ENCODE measurements around the gene FARP2.
A peak's percentile ranks its signal among the peaks of the same experiment; 100 is the strongest.

The FARP2 gene

DNA sequence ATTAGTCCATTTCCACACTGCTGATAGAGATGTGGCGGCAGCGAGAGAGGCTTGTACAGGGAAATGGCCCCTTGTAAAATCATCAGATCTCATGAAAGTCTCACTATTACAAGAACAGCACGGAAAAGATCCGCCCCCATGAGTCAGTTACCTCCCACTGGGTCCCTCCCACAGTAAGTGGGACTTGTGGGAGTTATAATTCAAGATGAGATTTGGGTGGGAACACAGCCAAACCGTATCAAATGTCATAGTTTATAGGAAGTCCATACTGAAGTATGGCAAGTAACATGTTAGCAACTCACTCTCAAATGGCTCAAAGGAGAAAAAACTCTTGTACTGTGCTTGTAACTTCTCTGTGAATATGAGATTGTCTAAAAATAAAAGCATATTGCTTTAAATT is 56.1 kb downstream of the FARP2 start (continued):
- TF ChIP-seq, protein P1, sequence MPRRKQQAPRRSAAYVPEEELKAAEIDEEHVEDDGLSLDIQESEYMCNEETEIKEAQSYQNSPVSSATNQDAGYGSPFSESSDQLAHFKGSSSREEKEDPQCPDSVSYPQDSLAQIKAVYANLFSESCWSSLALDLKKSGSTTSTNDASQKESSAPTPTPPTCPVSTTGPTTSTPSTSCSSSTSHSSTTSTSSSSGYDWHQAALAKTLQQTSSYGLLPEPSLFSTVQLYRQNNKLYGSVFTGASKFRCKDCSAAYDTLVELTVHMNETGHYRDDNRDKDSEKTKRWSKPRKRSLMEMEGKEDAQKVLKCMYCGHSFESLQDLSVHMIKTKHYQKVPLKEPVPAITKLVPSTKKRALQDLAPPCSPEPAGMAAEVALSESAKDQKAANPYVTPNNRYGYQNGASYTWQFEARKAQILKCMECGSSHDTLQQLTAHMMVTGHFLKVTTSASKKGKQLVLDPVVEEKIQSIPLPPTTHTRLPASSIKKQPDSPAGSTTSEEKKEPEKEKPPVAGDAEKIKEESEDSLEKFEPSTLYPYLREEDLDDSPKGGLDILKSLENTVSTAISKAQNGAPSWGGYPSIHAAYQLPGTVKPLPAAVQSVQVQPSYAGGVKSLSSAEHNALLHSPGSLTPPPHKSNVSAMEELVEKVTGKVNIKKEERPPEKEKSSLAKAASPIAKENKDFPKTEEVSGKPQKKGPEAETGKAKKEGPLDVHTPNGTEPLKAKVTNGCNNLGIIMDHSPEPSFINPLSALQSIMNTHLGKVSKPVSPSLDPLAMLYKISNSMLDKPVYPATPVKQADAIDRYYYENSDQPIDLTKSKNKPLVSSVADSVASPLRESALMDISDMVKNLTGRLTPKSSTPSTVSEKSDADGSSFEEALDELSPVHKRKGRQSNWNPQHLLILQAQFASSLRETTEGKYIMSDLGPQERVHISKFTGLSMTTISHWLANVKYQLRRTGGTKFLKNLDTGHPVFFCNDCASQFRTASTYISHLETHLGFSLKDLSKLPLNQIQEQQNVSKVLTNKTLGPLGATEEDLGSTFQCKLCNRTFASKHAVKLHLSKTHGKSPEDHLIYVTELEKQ (tag by site-specific recombination; IDR thresholded peaks at IDR 0.05; ENCODE audit: borderline replicate concordance) = peak; percentile 37; the same call in 1 of the 2 replicates
- TF ChIP-seq, protein P2, sequence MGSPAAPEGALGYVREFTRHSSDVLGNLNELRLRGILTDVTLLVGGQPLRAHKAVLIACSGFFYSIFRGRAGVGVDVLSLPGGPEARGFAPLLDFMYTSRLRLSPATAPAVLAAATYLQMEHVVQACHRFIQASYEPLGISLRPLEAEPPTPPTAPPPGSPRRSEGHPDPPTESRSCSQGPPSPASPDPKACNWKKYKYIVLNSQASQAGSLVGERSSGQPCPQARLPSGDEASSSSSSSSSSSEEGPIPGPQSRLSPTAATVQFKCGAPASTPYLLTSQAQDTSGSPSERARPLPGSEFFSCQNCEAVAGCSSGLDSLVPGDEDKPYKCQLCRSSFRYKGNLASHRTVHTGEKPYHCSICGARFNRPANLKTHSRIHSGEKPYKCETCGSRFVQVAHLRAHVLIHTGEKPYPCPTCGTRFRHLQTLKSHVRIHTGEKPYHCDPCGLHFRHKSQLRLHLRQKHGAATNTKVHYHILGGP (tag by site-specific recombination; IDR thresholded peaks at IDR 0.05) = no peak
- TF ChIP-seq SALL2 (tag by site-specific recombination; IDR thresholded peaks at IDR 0.05; ENCODE audit: borderline replicate concordance) (no peak), ZNF843 (tag by site-specific recombination; IDR thresholded peaks at IDR 0.05) (peak; percentile 68; the same call in 1 of the 2 replicates), ZNF221 (tag by site-specific recombination; IDR thresholded peaks at IDR 0.05; ENCODE audit: borderline replicate concordance) (0 out of 2 replicates have a peak, but pooled peaks have one; percentile 5), ZNF626 (tag by site-specific recombination; IDR thresholded peaks at IDR 0.05) (no peak), ZNF660 (tag by site-specific recombination; IDR thresholded peaks at IDR 0.05) (peak; percentile 88; the same call in 1 of the 2 replicates), OSR2 (tag by site-specific recombination; IDR thresholded peaks at IDR 0.05) (peak; percentile 61), ZNF514 (tag by site-specific recombination; IDR thresholded peaks at IDR 0.05) (no peak), ZNF596 (tag by site-specific recombination; IDR thresholded peaks at IDR 0.05) (peak; percentile 18; the same call in 1 of the 2 replicates), ZNF132 (tag by site-specific recombination; IDR thresholded peaks at IDR 0.05; ENCODE audit: borderline replicate concordance) (no peak), ZBTB8A (tag by site-specific recombination; IDR thresholded peaks at IDR 0.05) (peak; percentile 9; the same call in 1 of the 2 replicates), HOXD13 (CRISPR knock-in tag; IDR thresholded peaks at IDR 0.05; ENCODE audit: borderline replicate concordance) (0 out of 2 replicates have a peak, but pooled peaks have one; percentile 32), SP3 (tag by site-specific recombination; IDR thresholded peaks at IDR 0.05) (peak; percentile 58), KLF9 (tag by site-specific recombination; IDR thresholded peaks at IDR 0.05; ENCODE audit: low read depth) (peak; percentile 46; the same call in 1 of the 2 replicates), KLF8 (tag by site-specific recombination; IDR thresholded peaks at IDR 0.05) (no peak), ZNF76 (tag by site-specific recombination; IDR thresholded peaks at IDR 0.05; ENCODE audit: borderline replicate concordance, low read depth) (no peak; the same call in 1 of the 2 replicates)
- TF ChIP-seq, protein P3, sequence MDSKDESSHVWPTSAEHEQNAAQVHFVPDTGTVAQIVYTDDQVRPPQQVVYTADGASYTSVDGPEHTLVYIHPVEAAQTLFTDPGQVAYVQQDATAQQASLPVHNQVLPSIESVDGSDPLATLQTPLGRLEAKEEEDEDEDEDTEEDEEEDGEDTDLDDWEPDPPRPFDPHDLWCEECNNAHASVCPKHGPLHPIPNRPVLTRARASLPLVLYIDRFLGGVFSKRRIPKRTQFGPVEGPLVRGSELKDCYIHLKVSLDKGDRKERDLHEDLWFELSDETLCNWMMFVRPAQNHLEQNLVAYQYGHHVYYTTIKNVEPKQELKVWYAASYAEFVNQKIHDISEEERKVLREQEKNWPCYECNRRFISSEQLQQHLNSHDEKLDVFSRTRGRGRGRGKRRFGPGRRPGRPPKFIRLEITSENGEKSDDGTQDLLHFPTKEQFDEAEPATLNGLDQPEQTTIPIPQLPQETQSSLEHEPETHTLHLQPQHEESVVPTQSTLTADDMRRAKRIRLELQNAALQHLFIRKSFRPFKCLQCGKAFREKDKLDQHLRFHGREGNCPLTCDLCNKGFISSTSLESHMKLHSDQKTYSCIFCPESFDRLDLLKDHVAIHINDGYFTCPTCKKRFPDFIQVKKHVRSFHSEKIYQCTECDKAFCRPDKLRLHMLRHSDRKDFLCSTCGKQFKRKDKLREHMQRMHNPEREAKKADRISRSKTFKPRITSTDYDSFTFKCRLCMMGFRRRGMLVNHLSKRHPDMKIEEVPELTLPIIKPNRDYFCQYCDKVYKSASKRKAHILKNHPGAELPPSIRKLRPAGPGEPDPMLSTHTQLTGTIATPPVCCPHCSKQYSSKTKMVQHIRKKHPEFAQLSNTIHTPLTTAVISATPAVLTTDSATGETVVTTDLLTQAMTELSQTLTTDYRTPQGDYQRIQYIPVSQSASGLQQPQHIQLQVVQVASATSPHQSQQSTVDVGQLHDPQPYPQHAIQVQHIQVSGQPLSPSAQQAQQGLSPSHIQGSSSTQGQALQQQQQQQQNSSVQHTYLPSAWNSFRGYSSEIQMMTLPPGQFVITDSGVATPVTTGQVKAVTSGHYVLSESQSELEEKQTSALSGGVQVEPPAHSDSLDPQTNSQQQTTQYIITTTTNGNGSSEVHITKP (tag by site-specific recombination; IDR thresholded peaks at IDR 0.05) = peak; percentile 52; the same call in 1 of the 2 replicates
- TF ChIP-seq, protein P4, sequence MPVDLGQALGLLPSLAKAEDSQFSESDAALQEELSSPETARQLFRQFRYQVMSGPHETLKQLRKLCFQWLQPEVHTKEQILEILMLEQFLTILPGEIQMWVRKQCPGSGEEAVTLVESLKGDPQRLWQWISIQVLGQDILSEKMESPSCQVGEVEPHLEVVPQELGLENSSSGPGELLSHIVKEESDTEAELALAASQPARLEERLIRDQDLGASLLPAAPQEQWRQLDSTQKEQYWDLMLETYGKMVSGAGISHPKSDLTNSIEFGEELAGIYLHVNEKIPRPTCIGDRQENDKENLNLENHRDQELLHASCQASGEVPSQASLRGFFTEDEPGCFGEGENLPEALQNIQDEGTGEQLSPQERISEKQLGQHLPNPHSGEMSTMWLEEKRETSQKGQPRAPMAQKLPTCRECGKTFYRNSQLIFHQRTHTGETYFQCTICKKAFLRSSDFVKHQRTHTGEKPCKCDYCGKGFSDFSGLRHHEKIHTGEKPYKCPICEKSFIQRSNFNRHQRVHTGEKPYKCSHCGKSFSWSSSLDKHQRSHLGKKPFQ (tag by site-specific recombination; IDR thresholded peaks at IDR 0.05) = peak; percentile 89
- TF ChIP-seq, protein P5, sequence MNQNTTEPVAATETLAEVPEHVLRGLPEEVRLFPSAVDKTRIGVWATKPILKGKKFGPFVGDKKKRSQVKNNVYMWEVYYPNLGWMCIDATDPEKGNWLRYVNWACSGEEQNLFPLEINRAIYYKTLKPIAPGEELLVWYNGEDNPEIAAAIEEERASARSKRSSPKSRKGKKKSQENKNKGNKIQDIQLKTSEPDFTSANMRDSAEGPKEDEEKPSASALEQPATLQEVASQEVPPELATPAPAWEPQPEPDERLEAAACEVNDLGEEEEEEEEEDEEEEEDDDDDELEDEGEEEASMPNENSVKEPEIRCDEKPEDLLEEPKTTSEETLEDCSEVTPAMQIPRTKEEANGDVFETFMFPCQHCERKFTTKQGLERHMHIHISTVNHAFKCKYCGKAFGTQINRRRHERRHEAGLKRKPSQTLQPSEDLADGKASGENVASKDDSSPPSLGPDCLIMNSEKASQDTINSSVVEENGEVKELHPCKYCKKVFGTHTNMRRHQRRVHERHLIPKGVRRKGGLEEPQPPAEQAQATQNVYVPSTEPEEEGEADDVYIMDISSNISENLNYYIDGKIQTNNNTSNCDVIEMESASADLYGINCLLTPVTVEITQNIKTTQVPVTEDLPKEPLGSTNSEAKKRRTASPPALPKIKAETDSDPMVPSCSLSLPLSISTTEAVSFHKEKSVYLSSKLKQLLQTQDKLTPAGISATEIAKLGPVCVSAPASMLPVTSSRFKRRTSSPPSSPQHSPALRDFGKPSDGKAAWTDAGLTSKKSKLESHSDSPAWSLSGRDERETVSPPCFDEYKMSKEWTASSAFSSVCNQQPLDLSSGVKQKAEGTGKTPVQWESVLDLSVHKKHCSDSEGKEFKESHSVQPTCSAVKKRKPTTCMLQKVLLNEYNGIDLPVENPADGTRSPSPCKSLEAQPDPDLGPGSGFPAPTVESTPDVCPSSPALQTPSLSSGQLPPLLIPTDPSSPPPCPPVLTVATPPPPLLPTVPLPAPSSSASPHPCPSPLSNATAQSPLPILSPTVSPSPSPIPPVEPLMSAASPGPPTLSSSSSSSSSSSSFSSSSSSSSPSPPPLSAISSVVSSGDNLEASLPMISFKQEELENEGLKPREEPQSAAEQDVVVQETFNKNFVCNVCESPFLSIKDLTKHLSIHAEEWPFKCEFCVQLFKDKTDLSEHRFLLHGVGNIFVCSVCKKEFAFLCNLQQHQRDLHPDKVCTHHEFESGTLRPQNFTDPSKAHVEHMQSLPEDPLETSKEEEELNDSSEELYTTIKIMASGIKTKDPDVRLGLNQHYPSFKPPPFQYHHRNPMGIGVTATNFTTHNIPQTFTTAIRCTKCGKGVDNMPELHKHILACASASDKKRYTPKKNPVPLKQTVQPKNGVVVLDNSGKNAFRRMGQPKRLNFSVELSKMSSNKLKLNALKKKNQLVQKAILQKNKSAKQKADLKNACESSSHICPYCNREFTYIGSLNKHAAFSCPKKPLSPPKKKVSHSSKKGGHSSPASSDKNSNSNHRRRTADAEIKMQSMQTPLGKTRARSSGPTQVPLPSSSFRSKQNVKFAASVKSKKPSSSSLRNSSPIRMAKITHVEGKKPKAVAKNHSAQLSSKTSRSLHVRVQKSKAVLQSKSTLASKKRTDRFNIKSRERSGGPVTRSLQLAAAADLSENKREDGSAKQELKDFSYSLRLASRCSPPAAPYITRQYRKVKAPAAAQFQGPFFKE (tag by site-specific recombination; IDR thresholded peaks at IDR 0.05; ENCODE audit: borderline replicate concordance) = no peak

All from HEK293 (cell line).